ENCODE data around the gene C1QTNF12.

Gene C1QTNF12

GRCh38 chr1:1281533-1282321 is 35.2 kb upstream of the C1QTNF12 start:
- no peak for DNase-seq

- no peak for DNase-seq
These were observed 34.4 kb upstream of the C1QTNF12 start for GRCh38 chr1:1280782-1281481.

- no peak for DNase-seq
These were observed 32.5 kb upstream of the C1QTNF12 start for GRCh38 chr1:1279028-1279427.

GRCh38 chr1:1278620-1279019 is 32.1 kb upstream of the C1QTNF12 start:
- no peak for DNase-seq

GRCh38 chr1:1275836-1276235 is 29.3 kb upstream of the C1QTNF12 start:
- no peak for DNase-seq

GRCh38 chr1:1274931-1275431 is 28.5 kb upstream of the C1QTNF12 start:
- no peak for DNase-seq

GRCh38 chr1:1274299-1274930 is 27.9 kb upstream of the C1QTNF12 start:
- no peak for DNase-seq

- peak; percentile 22 for DNase-seq
These were observed 27.2 kb upstream of the C1QTNF12 start, which contains the start of gene UBE2J2 for GRCh38 chr1:1273512-1274298. Gene UBE2J2, minus strand, starts transcription at chr1:1273854. Its CDS starts 5,862 bp downstream, at chr1:1267992.

- DNase-seq: no peak
These were observed 26.6 kb upstream of the C1QTNF12 start for GRCh38 chr1:1273209-1273511.

GRCh38 chr1:1272341-1273208 is 26.1 kb upstream of the C1QTNF12 start:
- no peak for DNase-seq

- no peak for DNase-seq
These were observed 24.3 kb upstream of the C1QTNF12 start for GRCh38 chr1:1270813-1271212.

- DNase-seq: no peak
These were observed 21.8 kb upstream of the C1QTNF12 start for GRCh38 chr1:1268284-1268682.

- no peak for DNase-seq
These were observed 21.2 kb upstream of the C1QTNF12 start for GRCh38 chr1:1267488-1268283.

- no peak for DNase-seq
These were observed 18.3 kb upstream of the C1QTNF12 start for GRCh38 chr1:1264868-1265272.

GRCh38 chr1:1264026-1264425 is 17.5 kb upstream of the C1QTNF12 start:
- no peak for DNase-seq

GRCh38 chr1:1262758-1263157 is 16.2 kb upstream of the C1QTNF12 start:
- no peak for DNase-seq

GRCh38 chr1:1262071-1262470 is 15.5 kb upstream of the C1QTNF12 start:
- no peak for DNase-seq

GRCh38 chr1:1260843-1261560 is 14.5 kb upstream of the C1QTNF12 start:
- DNase-seq: no peak

- DNase-seq: no peak
These were observed 13.6 kb upstream of the C1QTNF12 start for GRCh38 chr1:1259951-1260600.

GRCh38 chr1:1259540-1259939 is 13.0 kb upstream of the C1QTNF12 start:
- DNase-seq: no peak
